Mucosa of descending colon (tissue), 3 donors: ENCODE results near the gene GLG1. TPM values are rescaled to one million over a fixed set of nuclear protein-coding genes. Genes with fewer than 3 reads are reported as not detected.

Source experiments
- ATAC-seq: fragments of 200-7000 bp; cut with Tn5 transposase; one replicate; pipeline ENCODE4 v1.9.1; 2020; ENCODE audit warnings: mild to moderate bottlenecking, moderate library complexity
- DNase-seq, 3 donors: peaks; one replicate each; pipeline ENCODE4 v3.0.0-alpha.2; 2020
- H3K36me3 ChIP-seq: fragments of 200-600 bp; one replicate; pipeline ENCODE4 v1.8.0; 2021; ENCODE audit warnings: low read depth, mild to moderate bottlenecking
- H3K4me1 ChIP-seq: fragments of 200-600 bp; one replicate; pipeline ENCODE4 v1.8.0; 2021; ENCODE audit warnings: low read depth, mild to moderate bottlenecking
- H3K4me3 ChIP-seq: fragments of 200-600 bp; one replicate; pipeline ENCODE4 v1.8.0; 2021; ENCODE audit warnings: mild to moderate bottlenecking
- H3K9me3 ChIP-seq: fragments of 200-600 bp; one replicate; pipeline ENCODE4 v1.8.0; 2021; ENCODE audit warnings: mild to moderate bottlenecking
- CTCF ChIP-seq: fragments of 200-600 bp; IDR thresholded peaks from one replicate; pipeline ENCODE4 v1.8.0; 2022; ENCODE audit warnings: antibody characterized with exemption, mild to moderate bottlenecking
- intact Hi-C, 2 donors: fragments of 100-400 bp; cut with DNase I in 1 of 2; cut with micrococcal nuclease in 1 of 2; formaldehyde crosslinking; loops; one replicate each; pipeline versions ENCODE4 v1.11.0 to v1.11.1; 2022; cut with DNase I, micrococcal nuclease
- total RNA-seq, 3 donors: library from RNA; stranded (reverse); fragmentation: NEBNext Ultra II Directional in 2 of 3; extraction: Animal tissue kit (Norgen Biotek cat#: 25700) in 2 of 3; gene quantifications; one replicate each; pipeline versions ENCODE4 v1.2.1 to v1.2.4, GENCODE V29; 2021 to 2023
- donor health status: DM: no; HTN: no; CAD: no; lungs with moderate emphysema.
- donor health status: DM: no; HTN: no; CAD: no.
- donor health status: DM: no; HTN: yes; CAD: no.

GLG1 gene
- total RNA-seq, 3 donors from 2014 or later, result 91.3 to 122 (median 99.7) TPM

- Histone ChIP-seq H3K4me1 (no peaks in the 10 kb centered on the region), H3K36me3 (no peaks in the 10 kb centered on the region), H3K4me3 (no peak overlapping the region), H3K9me3 (no peaks in the 10 kb centered on the region)
- ATAC-seq, result no peak
- intact Hi-C loops, result no loop called here
- TF ChIP-seq CTCF, result no peak
- no peak for DNase-seq
These were observed 109.2 kb downstream of the GLG1 start for GRCh38 chr16:74497761-74498160.

DNA sequence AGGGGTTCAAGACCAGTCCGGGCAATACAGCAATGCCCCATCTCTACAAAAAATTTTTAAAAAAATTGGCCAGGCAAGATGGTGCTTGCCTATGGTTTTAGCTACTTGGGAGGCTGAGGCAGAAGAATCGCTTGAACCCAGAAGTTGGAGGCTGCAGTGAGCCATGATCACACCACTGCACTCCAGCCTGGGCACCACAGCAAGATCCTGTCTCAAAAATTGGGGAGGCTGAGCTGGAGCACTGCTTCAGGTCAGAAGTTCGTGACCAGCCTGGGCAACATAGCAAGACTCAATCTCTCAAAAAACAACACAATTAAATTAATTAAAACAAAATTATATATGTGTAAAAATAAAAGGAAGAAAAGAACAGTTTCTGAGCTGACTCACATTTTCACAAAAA lies 110.9 kb downstream of the GLG1 start:
- Histone ChIP-seq H3K9me3 (no peaks in the 10 kb centered on the region), H3K36me3 (no peaks in the 10 kb centered on the region), H3K4me3 (no peak overlapping the region), H3K4me1 (no peaks in the 10 kb centered on the region)
- intact Hi-C loops, result no loop called here
- TF ChIP-seq CTCF, result no peak
- no peak for ATAC-seq
- no peak for DNase-seq

- H3K9me3 ChIP-seq, result no peaks in the 10 kb centered on the region
- TF ChIP-seq CTCF, result no peak
- ATAC-seq (no peak), DNase-seq (no peak)
- H3K4me3 ChIP-seq, result no peak overlapping the region
- H3K4me1 ChIP-seq, result no peaks in the 10 kb centered on the region
- intact Hi-C loops, result no loop called here
- H3K36me3 ChIP-seq, result no peaks in the 10 kb centered on the region
These were observed 113.9 kb downstream of the GLG1 start for GRCh38 chr16:74492976-74493375.

- no peaks in the 10 kb centered on the region for H3K9me3 ChIP-seq
- TF ChIP-seq CTCF, result no peak
- ATAC-seq (no peak), DNase-seq (no peak)
- H3K4me3 ChIP-seq, result no peak overlapping the region
- no peaks in the 10 kb centered on the region for H3K36me3 ChIP-seq
- intact Hi-C loops, result no loop called here
- H3K4me1 ChIP-seq, result no peaks in the 10 kb centered on the region
These were observed 119.0 kb downstream of the GLG1 start for GRCh38 chr16:74487634-74488495.

- intact Hi-C loops, result no loop called here
- H3K4me1 ChIP-seq, result no peaks in the 10 kb centered on the region
- H3K4me3 ChIP-seq, result no peak overlapping the region
- DNase-seq, result no peak
- no peak for ATAC-seq
- H3K9me3 ChIP-seq, result no peaks in the 10 kb centered on the region
- H3K36me3 ChIP-seq, result no peaks in the 10 kb centered on the region
- no peak for TF ChIP-seq CTCF
These were observed 121.0 kb downstream of the GLG1 start for GRCh38 chr16:74485916-74486315.
